HG02623 (cell line): ENCODE measurements around the gene FILIP1.

ENCODE experiments used
- ATAC-seq: cut with Tn5 transposase; IDR thresholded peaks from one replicate; pipeline ENCODE4 v1.9.1; 2021; ENCODE audit warnings: moderate library complexity; ENCODE audit not compliant: unreplicated experiment

Gene FILIP1, protein sequence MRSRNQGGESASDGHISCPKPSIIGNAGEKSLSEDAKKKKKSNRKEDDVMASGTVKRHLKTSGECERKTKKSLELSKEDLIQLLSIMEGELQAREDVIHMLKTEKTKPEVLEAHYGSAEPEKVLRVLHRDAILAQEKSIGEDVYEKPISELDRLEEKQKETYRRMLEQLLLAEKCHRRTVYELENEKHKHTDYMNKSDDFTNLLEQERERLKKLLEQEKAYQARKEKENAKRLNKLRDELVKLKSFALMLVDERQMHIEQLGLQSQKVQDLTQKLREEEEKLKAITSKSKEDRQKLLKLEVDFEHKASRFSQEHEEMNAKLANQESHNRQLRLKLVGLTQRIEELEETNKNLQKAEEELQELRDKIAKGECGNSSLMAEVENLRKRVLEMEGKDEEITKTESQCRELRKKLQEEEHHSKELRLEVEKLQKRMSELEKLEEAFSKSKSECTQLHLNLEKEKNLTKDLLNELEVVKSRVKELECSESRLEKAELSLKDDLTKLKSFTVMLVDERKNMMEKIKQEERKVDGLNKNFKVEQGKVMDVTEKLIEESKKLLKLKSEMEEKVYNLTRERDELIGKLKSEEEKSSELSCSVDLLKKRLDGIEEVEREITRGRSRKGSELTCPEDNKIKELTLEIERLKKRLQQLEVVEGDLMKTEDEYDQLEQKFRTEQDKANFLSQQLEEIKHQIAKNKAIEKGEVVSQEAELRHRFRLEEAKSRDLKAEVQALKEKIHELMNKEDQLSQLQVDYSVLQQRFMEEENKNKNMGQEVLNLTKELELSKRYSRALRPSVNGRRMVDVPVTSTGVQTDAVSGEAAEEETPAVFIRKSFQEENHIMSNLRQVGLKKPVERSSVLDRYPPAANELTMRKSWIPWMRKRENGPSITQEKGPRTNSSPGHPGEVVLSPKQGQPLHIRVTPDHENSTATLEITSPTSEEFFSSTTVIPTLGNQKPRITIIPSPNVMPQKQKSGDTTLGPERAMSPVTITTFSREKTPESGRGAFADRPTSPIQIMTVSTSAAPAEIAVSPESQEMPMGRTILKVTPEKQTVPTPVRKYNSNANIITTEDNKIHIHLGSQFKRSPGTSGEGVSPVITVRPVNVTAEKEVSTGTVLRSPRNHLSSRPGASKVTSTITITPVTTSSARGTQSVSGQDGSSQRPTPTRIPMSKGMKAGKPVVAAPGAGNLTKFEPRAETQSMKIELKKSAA (N-terminal part only)

DNA sequence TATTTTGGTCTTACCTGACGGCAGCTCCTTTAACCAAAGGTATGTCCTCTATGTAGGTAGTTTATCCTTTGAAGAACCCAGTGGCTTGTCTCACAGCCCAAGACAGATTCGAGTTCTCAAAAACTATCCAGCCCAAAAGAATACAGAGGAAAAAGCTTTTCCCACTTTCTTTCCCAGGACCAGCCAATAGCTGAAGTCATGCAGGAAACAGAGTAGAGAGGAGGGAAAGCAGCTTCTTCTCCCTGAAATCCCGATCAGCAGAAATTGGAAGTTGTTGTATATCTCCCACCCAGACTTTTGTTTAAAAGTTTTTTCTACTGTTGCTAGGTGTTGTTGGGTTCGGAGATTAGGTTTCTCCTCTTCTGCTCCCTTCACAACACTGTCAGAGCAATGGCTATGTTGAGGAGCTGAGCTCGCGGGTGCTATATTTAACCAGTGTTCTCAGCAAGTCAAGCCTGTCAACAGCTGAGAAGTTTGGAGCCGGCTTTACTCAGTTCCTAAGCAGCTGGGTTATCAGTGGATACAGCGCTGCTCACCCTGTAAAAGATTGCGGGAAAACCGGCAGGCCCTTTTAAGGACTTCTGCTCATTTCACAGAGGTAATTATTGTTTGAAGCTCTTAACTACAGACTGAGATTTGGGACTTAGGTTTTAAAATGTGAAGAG is at the start of gene FILIP1:
Gene FILIP1, minus strand, starts transcription at position 401 of the 665 bp plus-strand sequence. CDS start 78,828 bp downstream, outside the sequence.
- no peak for ATAC-seq

DNA sequence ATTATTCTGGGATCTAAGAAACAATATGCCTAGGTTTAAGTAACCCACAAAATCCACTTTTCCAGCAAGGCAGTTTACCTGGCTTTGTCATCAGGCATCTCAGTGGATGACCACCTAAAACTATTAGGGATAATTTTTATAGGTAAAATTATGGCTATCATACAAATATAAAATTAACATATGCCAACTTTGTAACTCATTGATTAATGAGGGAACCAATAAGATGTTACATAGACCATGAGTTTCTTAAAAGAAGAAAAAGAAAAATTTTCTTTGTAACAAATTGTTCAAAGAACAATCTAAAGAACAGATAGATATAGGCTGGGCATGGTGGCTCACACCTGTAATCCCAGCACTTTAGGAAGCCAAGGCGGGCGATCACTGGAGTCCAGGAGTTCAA is 49.7 kb upstream of the FILIP1 start:
- ATAC-seq: no peak

GRCh38 chr6:75539136-75539535 is 45.5 kb upstream of the FILIP1 start:
- ATAC-seq: no peak

- ATAC-seq: no peak
Measured at GRCh38 chr6:75532521-75532920, 38.9 kb upstream of the FILIP1 start.

GRCh38 chr6:75531174-75531573 is 37.6 kb upstream of the FILIP1 start:
- ATAC-seq: no peak

GRCh38 chr6:75530696-75531095 is 37.1 kb upstream of the FILIP1 start:
- no peak for ATAC-seq

GRCh38 chr6:75528423-75528822 is 34.8 kb upstream of the FILIP1 start:
- no peak for ATAC-seq

- peak; percentile 82 for ATAC-seq
Measured at GRCh38 chr6:75526502-75527127, 33.0 kb upstream of the FILIP1 start.

DNA sequence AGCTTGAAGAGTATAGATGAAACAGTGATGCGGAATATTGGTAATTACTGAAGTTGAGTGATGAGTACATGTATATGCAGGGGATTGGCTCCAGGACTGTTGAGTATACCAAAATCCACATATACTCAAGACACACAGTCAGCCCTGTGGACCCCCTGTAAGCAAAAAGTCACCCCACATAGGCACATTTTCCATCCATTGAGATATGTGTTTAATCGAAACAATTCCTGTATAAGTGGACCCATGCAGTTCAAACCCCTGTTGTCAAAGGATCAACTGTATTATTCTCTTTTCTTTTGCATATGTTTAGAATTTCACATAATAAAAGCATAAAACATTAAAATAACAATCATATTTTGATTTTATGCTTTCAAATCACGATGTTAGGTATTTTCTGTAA is 32.1 kb upstream of the FILIP1 start:
- ATAC-seq: no peak

- no peak for ATAC-seq
Measured at GRCh38 chr6:75524322-75524972, 30.8 kb upstream of the FILIP1 start.

- no peak for ATAC-seq
Measured at GRCh38 chr6:75516757-75517156, 23.2 kb upstream of the FILIP1 start.

- ATAC-seq: no peak
Measured at GRCh38 chr6:75512591-75512990, 19.0 kb upstream of the FILIP1 start.

GRCh38 chr6:75505424-75505823 is 11.8 kb upstream of the FILIP1 start:
- ATAC-seq: no peak

- ATAC-seq: no peak
Measured at GRCh38 chr6:75504465-75505222, 11.0 kb upstream of the FILIP1 start.

GRCh38 chr6:75503291-75503690 is 9.7 kb upstream of the FILIP1 start:
- ATAC-seq: no peak

GRCh38 chr6:75502884-75503283 is 9.3 kb upstream of the FILIP1 start:
- no peak for ATAC-seq

DNA sequence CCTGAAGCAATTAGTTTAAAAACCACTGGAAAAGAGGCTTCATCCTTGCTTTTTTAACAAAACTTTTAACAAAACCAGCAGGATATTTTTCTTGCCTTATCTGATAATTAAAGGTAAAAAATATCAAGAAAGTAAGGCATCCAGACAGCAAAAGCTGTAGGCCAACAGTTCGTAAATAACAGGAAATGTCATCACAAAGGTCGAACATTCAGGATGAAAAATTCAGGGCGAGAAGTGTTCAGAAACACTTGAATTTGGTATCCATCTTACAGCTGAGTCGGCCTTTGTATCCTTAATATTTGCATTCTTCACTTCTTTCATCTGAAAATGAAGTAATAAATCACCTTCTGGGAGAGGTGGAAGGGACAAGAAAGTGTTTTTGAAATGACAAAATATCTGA is 8.2 kb upstream of the FILIP1 start:
- no peak for ATAC-seq

DNA sequence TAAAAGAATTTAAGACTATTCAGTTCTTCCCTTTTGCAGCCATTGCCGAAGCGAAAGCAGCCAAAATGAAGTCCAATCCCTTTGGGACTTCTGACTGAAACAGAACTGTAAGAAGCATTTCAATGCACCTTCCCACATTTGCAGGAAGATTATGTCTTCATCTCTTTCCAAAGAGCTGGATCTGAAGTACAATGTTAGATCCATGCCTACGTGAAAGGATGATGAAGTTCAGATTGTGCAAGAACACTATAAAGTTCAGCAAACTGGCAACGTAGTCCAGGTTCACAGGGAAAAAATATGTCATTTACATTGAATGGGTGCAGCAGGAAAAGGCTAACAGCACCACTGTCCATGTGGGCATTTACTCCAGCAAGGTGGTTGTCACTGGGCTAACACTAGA is 6.0 kb upstream of the FILIP1 start:
- ATAC-seq: no peak

- no peak for ATAC-seq
Measured at GRCh38 chr6:75498862-75499261, 5.3 kb upstream of the FILIP1 start.
